Measurements from ENCODE around the gene GRIK2. TPM values are rescaled to one million over a fixed set of nuclear protein-coding genes. Genes with fewer than 3 reads are reported as not detected.
"Not testable (repeated sequence)": the region's sequence is repeated elsewhere in the genome, so short reads cannot be mapped to it uniquely, and the experiment has no call there.

The GRIK2 gene
- total RNA-seq, 1 experiment from 2014 or later, result 0.70 TPM

GRCh38 chr6:101380897-101381630 lies 12.4 kb upstream of the GRIK2 start:
- Histone ChIP-seq H2BK120ac (ENCODE audit: low read depth, low read length, poor library complexity, severe bottlenecking) (no peak overlapping the region), H3K23ac (ENCODE audit: insufficient read length, low read depth, low read length) (no peak overlapping the region), H3K9ac (ENCODE audit: extremely low read depth, insufficient read length, low read length) (no peak overlapping the region), H3K27me3 (ENCODE audit: insufficient read depth, low read length) (no peaks in the 10 kb centered on the region), H3K23me2 (ENCODE audit: insufficient read length, low read depth, low read length, poor library complexity, severe bottlenecking) (no peaks in the 10 kb centered on the region), H3T11ph (ENCODE audit: low read length) (no peak overlapping the region), H3K56ac (ENCODE audit: insufficient read length, low read depth, low read length) (no peak overlapping the region), H3K9me3 (ENCODE audit: control insufficient read depth, low read depth, low read length) (no peaks in the 10 kb centered on the region), H2BK12ac (ENCODE audit: insufficient read length, low read depth, low read length) (no peak overlapping the region), H2BK20ac (ENCODE audit: low read depth, low read length, poor library complexity, severe bottlenecking) (no peak overlapping the region), H3K79me2 (ENCODE audit: insufficient read depth, low read length) (no peaks in the 10 kb centered on the region), H3K14ac (ENCODE audit: insufficient read depth, low read length) (no peak overlapping the region), H2AFZ (ENCODE audit: low read length) (no peak overlapping the region), H4K5ac (ENCODE audit: insufficient read length, low read depth, low read length) (no peak overlapping the region), H3K4me2 (ENCODE audit: insufficient read depth, insufficient read length, low read length) (no peak overlapping the region), H3K4ac (ENCODE audit: low read depth, low read length) (no peak overlapping the region), H2BK5ac (ENCODE audit: insufficient read length, low read length) (no peak overlapping the region), H4K20me1 (ENCODE audit: control insufficient read depth, insufficient read depth, insufficient read length) (no peaks in the 10 kb centered on the region), H4K91ac (ENCODE audit: insufficient read length, low read depth, low read length) (no peak overlapping the region), H3K27ac (ENCODE audit: insufficient read length, low read depth, low read length) (no peak overlapping the region), H2AK5ac (ENCODE audit: insufficient read length, low read length) (no peak overlapping the region), H3K79me1 (ENCODE audit: insufficient read depth, low read depth, low read length, poor library complexity, severe bottlenecking) (no peaks in the 10 kb centered on the region), H3K4me1 (ENCODE audit: insufficient read depth, low read length) (no peaks in the 10 kb centered on the region), H4K8ac (replicated peaks; ENCODE audit: insufficient read length, low read depth, low read length) (no peak overlapping the region), H2BK15ac (ENCODE audit: low read depth, low read length) (no peak overlapping the region), H3K18ac (ENCODE audit: insufficient read length, low read depth, low read length) (no peak overlapping the region)
- Mint-ChIP-seq H3K9me3 (no peaks in the 10 kb centered on the region), H3K27me3 (ENCODE audit: low read depth) (no peaks in the 10 kb centered on the region), H3K4me3 (no peak overlapping the region), H3K36me3 (ENCODE audit: insufficient read depth in 1 of 3, low read depth in 3 of 3) (no peaks in the 10 kb centered on the region), H3K27ac (no peak overlapping the region), H3K4me1 (no peaks in the 10 kb centered on the region; a peak in 1 of 4 replicates)
- no peak for DNase-seq
- no peak for TF ChIP-seq CTCF (conservative IDR thresholded peaks at IDR 0.05)
- WGBS (ENCODE audit: extremely low coverage, insufficient read length, low lambda C conversion rate), result no CpG with 5 or more reads among the region's 2 CpGs

GRCh38 chr6:101383747-101384146 lies 9.8 kb upstream of the GRIK2 start:
- no CpG with 5 or more reads among the region's 5 CpGs for WGBS (ENCODE audit: extremely low coverage, insufficient read length, low lambda C conversion rate)
- not testable (repeated sequence) for H3K36me3 Mint-ChIP-seq (ENCODE audit: insufficient read depth in 1 of 3, low read depth in 3 of 3)

More at GRCh38 chr6:101383747-101384146, 9.8 kb upstream of the GRIK2 start:
- H3K4me3 Mint-ChIP-seq; H3K18ac ChIP-seq (ENCODE audit: insufficient read length, low read depth, low read length); H3K56ac ChIP-seq (ENCODE audit: insufficient read length, low read depth, low read length); H3K9me3 Mint-ChIP-seq; H3T11ph ChIP-seq (ENCODE audit: low read length); H3K27me3 Mint-ChIP-seq (ENCODE audit: low read depth); H3K4me2 ChIP-seq (ENCODE audit: insufficient read depth, insufficient read length, low read length); H3K9ac ChIP-seq (ENCODE audit: extremely low read depth, insufficient read length, low read length); H3K23ac ChIP-seq (ENCODE audit: insufficient read length, low read depth, low read length); H4K5ac ChIP-seq (ENCODE audit: insufficient read length, low read depth, low read length); H4K20me1 ChIP-seq (ENCODE audit: control insufficient read depth, insufficient read depth, insufficient read length); H2BK20ac ChIP-seq (ENCODE audit: low read depth, low read length, poor library complexity, severe bottlenecking); H2BK15ac ChIP-seq (ENCODE audit: low read depth, low read length); H3K27me3 ChIP-seq (ENCODE audit: insufficient read depth, low read length); H4K8ac ChIP-seq (replicated peaks; ENCODE audit: insufficient read length, low read depth, low read length); H3K27ac ChIP-seq (ENCODE audit: insufficient read length, low read depth, low read length); H3K27ac Mint-ChIP-seq; H2BK5ac ChIP-seq (ENCODE audit: insufficient read length, low read length); H2BK120ac ChIP-seq (ENCODE audit: low read depth, low read length, poor library complexity, severe bottlenecking); H4K91ac ChIP-seq (ENCODE audit: insufficient read length, low read depth, low read length); H3K79me2 ChIP-seq (ENCODE audit: insufficient read depth, low read length); H2BK12ac ChIP-seq (ENCODE audit: insufficient read length, low read depth, low read length); DNase-seq; H3K14ac ChIP-seq (ENCODE audit: insufficient read depth, low read length); H3K23me2 ChIP-seq (ENCODE audit: insufficient read length, low read depth, low read length, poor library complexity, severe bottlenecking); H2AK5ac ChIP-seq (ENCODE audit: insufficient read length, low read length); H3K79me1 ChIP-seq (ENCODE audit: insufficient read depth, low read depth, low read length, poor library complexity, severe bottlenecking); H2AFZ ChIP-seq (ENCODE audit: low read length); H3K4ac ChIP-seq (ENCODE audit: low read depth, low read length); H3K9me3 ChIP-seq (ENCODE audit: control insufficient read depth, low read depth, low read length); H3K4me1 Mint-ChIP-seq; H3K4me1 ChIP-seq (ENCODE audit: insufficient read depth, low read length): not testable (repeated sequence)

Measured in H9 (cell line).